GM12873 (cell line): ENCODE results near the gene PNPLA3.

ENCODE experiments used
- TF ChIP-seq, protein P1 (sequence below): IDR thresholded peaks from 2 replicates; pipeline ENCODE4 v1.5.1; 2012; ENCODE audit warnings: low read depth, mild to moderate bottlenecking, moderate library complexity, low read length, control low read depth; ENCODE audit not compliant: insufficient read depth; ENCODE audit errors: missing control alignments

PNPLA3 gene

DNA sequence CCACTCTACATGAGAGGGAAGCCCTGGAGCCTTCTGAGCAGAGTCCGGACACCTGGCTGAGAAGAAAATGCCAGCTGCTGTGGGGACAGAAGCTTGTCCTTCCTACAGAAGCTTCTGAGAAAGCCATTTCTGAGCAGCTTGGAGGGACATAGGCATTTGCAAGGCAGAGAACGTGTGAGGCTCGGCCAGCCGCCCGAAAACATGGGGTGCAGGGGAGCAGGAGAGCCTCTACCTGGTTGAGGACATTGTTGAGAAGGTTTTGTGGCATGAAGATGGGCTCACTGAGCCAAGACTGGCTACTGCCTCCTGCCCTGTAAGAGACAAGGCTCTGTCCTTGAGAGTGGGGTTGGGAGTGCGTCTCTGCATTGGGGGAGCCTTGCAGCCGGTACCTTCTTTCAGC is 57.0 kb downstream of the PNPLA3 start:
- TF ChIP-seq, protein P1, sequence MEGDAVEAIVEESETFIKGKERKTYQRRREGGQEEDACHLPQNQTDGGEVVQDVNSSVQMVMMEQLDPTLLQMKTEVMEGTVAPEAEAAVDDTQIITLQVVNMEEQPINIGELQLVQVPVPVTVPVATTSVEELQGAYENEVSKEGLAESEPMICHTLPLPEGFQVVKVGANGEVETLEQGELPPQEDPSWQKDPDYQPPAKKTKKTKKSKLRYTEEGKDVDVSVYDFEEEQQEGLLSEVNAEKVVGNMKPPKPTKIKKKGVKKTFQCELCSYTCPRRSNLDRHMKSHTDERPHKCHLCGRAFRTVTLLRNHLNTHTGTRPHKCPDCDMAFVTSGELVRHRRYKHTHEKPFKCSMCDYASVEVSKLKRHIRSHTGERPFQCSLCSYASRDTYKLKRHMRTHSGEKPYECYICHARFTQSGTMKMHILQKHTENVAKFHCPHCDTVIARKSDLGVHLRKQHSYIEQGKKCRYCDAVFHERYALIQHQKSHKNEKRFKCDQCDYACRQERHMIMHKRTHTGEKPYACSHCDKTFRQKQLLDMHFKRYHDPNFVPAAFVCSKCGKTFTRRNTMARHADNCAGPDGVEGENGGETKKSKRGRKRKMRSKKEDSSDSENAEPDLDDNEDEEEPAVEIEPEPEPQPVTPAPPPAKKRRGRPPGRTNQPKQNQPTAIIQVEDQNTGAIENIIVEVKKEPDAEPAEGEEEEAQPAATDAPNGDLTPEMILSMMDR, result no peak

DNA sequence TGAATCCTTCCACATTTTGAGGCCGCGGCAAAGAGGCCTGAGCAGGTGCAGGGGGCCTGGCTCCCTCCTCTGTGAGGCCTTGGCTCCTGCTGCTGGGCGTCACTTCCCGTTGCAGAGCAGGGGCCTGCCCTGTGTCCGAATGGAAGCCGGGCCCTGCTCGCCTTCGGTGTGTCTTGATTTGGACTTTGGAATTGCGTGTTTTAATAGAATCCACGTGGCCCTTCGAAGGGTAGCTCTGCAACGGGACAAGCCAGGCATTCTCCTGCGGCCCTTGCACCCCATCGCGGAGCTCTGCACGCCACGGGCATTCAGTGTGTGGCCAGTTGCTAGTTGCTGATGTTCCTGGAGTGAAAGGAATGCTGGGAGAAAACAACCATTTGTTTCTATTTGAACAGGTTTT is 57.4 kb downstream of the PNPLA3 start:
- TF ChIP-seq, protein P1, result no peak

DNA sequence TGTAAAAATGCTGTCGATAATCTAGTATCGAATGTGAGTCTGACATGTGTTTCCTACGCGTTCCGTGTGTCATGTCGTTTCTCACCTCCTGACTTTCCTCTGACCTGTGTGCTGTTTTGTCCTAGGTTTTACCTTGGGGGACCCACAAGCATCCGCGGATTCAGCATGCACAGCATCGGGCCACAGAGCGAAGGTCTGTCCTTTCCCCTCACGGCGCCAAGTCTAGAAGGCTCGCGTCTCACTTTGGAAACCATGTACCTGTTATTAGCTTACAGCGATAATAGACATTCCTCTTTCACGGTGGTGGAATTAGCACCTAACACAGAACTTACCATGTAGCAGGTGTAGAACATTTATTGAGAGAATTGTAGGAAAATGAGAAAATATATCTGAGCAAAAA is 60.2 kb downstream of the PNPLA3 start:
- TF ChIP-seq, protein P1, result no peak

DNA sequence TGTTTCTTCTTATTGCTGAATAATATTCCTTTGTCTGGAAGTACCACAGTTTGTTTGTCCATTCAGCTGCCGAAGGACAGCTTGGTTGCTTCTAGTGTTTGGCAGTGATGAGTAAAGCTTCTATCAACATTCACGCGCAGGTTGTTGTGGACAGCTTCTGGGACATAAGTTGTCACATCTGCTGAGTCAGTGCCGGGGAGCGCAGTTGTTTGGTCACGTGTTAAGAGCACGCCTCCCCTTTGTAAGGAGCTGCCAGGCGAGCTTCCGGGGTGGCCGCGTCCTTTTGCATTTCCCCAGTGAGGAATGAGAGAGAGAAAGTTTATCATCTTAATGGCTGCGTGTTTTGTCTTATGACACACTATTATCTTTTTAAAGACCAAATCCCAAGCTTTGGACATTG is 61.9 kb downstream of the PNPLA3 start:
- TF ChIP-seq, protein P1, result no peak

DNA sequence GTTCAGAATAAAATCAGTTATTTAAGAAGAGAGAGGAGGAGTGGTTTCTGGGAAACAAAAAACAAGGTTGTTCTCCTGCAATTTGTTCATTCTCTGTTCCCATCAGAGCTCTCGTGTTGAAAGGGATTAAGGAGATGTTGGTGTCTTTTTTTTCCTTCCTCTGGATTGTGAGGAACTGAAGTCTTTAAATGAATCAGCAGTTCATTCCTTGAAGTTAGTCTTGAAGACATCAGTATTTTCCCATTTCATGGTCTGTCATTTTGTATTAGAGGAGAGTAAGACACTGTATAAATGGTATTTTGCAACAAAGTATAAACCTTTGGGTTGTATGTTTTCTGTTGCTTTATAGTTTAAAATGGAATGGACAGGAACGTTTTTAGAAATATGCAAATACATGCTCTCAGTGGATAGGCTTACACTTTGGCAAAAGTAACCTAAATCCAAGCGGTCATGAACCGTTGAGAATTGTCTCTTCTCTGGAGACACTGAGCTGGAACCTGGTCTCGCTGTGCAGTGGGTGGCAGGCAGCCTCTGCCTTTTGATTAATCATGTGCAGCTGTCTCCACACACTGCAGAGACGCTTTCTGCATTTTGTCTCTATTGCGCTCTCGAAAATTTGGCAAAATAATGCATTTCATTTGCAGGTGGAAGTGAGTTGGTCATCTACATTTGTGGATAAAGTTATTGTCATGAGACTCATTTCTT is 64.7 kb downstream of the PNPLA3 start:
- TF ChIP-seq, protein P1, result no peak

DNA sequence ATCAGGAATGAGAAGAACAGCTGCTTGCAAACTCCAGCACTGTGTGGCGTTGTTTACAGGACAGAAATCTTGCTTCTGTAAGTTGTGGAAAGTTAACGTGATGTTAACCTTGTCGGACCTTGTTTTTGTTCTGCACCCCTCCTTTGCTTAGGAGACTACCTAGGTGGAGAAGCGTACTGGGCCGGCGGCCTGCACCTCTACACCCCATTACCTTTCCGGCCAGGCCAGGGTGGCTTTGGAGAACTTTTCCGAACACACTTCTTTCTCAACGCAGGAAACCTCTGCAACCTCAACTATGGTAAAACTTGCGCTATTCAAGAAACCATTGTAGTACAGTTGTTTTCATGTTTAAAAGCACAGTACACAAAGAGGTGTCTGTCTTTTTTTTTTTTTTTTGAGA is 65.4 kb downstream of the PNPLA3 start:
- TF ChIP-seq, protein P1, result no peak

DNA sequence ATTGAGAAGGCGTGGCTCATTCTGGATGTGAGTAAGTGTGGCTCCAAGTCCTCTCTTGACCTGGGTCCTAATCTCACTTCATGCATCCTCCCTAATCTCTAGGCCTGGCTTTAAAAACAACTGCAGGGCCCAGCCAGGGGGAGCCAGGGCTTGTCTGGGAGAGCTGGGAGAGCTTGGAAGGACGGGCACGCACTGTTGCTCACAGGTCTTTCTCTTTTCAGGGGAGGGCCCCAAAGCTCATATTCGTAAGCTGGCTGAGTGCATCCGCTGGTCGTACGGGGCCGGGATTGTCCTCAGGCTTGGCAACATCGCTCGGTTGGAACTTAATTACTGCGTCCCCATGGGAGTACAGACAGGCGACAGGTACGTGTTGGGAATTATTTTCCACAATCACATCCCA is 66.4 kb downstream of the PNPLA3 start:
- TF ChIP-seq, protein P1, result no peak
